Middle frontal gyrus (tissue), 1 donor: ENCODE measurements around the gene CHRNA4.
"Not testable (repeated sequence)": the region's sequence is repeated elsewhere in the genome, so short reads cannot be mapped to it uniquely, and the experiment has no call there.

Experiments
- DNase-seq: peaks from one replicate; pipeline ENCODE4 v3.0.0-alpha.2; 2015; ENCODE audit warnings: low spot score; ENCODE audit errors: extremely low spot score

The CHRNA4 gene

DNA sequence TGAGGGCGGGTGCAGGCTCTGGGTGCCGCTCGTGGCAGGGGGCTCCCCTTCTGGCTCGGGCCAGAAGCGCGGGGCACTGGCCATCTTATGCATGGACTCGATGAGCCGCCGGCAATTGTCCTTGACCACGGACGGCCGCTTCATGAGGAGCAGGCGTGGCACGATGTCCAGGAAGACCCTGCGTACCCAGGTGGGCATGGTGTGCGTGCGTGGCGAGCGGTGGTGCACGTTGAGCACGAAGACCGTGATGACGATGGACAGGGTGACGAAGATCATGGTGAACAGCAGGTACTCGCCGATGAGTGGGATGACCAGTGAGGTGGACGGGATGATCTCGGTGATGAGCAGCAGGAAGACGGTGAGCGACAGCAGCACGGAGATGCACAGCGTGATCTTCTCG lies 11.0 kb downstream of the CHRNA4 start:
- DNase-seq = no peak

- DNase-seq = no peak
Measured at GRCh38 chr20:63349516-63349895, 11.6 kb downstream of the CHRNA4 start.

GRCh38 chr20:63348828-63349515 lies 12.2 kb downstream of the CHRNA4 start:
- DNase-seq = no peak

DNA sequence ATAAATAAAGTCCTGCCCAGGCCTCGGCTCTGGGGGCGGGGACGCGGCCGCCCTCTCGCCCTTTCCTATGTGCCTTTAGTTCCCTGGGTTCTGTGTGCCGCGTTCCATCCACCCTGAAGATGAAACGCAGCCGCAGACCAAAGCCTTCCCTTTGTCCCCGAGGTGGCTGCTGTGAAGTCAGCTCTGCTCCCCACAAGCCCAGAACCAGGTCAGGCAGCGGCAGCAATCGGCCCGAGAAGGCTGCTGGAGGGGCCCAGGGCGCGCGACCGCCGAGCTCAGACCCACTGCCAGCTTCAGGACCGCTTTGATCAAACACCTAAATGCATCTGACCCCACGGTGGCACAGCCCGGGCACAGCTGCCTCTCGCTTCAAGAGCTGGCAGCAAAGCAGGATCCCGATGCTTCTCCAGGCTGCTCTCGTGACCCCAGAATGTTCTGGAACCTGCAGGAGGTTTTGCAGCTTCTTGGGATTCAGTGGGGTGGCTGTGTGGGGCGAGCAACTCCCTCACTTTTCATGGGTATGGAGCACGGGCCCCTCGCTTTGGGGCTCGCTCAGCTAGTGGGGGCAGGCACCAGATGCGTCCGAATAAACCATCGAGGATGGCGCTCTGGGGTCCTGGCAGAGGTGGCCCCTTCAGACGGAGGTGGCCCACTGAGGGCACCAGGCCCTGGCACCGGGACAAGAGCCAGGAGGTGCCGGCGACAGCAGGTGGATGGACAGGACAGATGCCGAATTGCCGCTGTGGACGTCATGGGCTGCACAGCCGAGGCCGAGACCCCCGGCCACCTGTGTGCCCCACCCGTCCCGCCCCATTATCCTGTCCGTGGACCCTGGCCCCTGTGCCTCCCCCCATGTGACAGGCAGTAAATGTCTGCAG lies 13.0 kb downstream of the CHRNA4 start:
- no peak for DNase-seq

GRCh38 chr20:63347081-63347741 lies 13.9 kb downstream of the CHRNA4 start:
- DNase-seq = no peak

- DNase-seq = no peak
Measured at GRCh38 chr20:63346131-63347080, 14.7 kb downstream of the CHRNA4 start.

DNA sequence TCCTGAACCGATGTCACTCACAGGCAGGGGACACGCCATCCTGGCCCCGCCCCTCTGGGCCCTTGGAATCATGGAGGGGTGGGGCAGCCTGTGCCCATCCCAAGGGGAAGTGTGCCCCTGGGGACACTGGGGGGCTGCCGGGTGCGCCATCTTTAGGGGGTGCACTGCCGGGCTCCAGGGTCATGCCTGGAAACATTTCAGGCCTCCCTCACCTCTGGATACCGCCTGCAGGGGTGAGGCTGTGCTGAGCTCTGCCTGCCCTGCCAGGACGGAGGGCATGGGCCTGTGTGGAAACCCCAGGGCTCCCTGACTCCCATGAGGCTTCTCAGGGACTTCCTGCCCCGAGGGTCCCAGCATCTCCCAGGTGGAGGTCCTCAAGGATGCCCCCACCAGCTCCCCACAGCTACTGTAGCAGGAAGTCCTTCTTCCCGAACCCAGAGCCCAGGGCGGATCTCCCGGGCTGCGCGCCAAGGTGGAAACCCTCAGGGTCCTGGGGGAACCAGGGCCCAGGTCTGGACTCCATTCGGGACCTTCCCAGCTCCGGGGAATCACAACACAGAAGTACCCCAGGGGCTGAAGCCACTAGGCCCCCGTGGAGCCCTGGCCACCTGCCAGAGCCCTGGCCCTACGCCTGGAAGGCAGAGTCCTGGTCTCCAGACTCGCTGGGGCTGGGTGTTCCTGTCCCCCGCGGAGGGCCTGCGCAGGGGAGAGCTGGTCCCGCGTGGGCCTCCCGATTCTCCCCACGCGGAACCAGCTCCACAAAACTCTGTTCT lies 15.6 kb downstream of the CHRNA4 start:
- DNase-seq = no peak

- DNase-seq = no peak
Measured at GRCh38 chr20:63344616-63345327, 16.4 kb downstream of the CHRNA4 start.

DNA sequence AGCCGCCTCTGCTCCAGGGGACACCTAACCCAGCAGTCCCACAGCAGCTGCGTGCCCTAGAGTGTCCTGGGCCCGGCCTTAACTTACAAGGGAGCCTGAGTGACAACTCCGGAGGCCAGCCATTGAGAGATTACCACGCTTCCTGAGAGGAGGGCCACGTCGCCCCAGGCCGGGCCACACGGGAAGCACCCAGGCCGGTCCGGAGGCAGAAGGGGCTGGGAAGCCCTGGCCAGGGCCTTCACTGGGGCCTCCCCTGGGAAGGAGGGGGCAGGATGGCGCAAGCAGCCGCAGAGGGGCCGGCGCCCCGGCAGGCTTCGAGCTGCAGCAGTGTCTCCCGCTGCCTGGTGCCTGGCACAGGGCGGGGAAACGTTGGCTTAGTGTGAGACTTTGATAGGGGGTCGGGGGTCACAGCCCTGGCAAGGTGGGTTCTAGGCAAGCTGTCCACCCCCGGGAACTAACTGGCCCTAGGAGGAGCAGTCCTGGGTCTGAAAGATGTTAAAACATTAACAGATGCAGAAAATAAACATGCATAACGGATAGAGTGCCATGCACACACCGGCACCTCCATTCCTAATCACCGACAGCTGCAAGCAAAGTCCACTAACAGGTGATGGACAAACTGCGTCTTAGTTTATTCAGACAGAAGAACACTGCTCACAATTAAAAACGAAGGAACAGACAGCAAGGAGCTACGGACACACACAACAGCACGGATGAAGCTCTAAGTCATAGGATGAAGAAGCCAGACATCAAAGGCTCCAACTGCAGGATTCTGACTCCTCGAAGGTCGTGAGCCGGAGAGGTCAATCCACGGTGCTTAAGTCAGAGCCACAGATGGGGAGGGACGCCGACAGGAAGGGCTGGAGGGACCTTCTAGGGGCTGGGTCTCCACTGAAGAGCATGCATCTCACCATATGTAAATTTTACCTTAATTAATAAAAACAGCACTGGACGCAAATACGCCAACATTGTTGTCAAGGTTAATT lies 17.4 kb downstream of the CHRNA4 start:
- DNase-seq = no peak

GRCh38 chr20:63342561-63343459 lies 18.3 kb downstream of the CHRNA4 start:
- no peak for DNase-seq

DNA sequence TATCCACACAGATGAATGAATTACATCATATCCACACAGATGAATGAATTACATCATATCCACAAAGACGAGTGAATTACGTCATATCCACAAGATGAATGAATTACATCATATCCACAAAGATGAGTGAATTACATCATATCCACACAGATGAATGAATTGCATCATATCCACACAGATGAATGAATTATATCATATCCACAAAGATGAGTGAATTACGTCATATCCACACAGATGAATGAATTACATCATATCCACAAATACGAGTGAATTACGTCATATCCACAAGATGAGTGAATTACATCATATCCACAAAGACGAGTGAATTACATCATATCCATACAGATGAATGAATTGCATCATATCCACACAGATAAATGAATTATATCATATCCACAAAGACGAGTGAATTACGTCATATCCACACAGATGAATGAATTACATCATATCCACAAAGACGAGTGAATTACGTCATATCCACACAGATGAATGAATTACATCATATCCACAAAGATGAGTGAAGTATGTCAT lies 20.9 kb downstream of the CHRNA4 start:
- not testable (repeated sequence) for DNase-seq

DNA sequence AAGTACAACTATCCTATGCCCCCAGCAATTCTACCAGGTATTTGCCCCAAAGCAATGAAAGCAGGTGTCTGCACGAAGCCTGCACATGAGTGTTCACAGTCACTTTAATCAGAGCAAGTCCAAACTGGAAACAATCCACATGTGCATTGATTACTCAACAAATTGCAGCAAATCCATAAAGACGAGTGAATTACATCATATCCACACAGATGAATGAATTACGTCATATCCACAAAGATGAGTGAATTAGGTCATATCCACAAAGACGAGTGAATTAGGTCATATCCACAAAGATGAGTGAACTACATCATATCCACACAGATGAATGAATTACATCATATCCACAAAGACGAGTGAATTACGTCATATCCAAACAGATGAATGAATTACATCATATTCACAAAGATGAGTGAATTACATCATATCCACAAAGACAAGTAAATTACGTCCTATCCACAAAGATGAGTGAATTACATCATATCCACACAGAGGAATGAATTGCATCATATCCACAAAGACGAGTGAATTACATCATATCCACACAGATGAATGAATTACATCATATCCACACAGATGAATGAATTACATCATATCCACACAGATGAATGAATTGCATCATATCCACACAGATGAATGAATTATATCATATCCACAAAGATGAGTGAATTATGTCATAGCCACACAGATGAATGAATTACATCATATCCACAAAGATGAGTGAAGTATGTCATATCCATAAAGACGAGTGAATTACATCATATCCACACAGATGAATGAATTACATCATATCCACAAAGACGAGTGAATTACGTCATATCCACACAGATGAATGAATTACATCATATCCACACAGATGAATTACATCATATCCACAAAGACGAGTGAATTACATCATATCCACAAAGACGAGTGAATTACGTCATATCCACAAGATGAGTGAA lies 21.7 kb downstream of the CHRNA4 start:
- DNase-seq = not testable (repeated sequence)

GRCh38 chr20:63337786-63338420 lies 23.2 kb downstream of the CHRNA4 start:
- DNase-seq = no peak

DNA sequence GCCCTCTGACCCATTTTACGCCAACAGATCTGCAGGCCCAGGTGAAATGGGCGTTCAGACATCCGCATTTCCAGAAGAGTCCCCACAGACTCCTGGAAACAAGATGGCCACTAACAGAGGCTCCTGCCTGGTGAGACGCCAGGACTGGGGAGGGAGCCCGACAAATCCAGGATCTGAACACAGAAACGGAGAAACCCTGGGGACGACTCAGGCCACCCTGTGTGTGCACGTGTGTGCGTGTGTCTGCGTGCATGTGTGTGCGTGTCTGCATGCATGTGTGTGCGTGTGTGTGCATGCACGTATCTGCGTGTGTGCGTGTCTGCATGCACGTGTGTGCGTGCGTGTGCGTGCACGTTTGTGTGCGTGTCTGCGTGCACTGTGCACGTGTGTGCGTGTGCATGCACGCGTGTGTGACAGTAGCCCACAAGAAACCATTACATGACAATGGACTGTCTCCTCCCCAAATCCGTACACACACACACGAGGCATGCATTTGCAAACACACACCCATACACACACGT lies 24.9 kb downstream of the CHRNA4 start:
- DNase-seq = no peak

GRCh38 chr20:63335711-63336110 lies 25.4 kb downstream of the CHRNA4 start:
- no peak for DNase-seq
